Measurements from ENCODE around the gene ROBO4.

ROBO4 gene

DNA sequence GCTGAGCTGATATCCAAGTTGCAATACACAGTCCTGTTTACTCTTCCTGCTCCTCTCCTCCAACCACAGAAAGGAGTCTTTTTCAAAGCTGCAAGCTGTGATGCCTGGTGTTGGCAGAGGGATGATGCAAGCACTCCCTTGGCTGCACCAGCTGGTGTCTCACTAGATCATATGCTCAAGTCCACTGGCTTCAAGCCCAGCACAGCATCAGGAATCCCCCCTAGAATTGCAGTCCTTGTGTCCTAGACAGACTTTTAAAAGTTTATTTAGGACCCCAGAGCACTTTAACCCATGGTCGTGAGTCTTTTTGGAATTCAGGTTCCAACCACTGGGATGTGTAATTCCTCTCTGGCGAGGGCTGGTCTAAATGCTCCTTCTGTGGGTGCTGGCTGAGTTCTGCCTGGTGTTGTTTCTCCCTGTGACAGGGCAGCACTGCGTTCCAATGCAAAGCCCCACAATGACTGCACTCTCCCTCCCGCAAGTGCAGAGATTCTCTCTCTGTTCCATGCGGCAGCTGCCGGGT, 19.5 kb upstream of the ROBO4 start:
- DNase-seq, result no peak

DNA sequence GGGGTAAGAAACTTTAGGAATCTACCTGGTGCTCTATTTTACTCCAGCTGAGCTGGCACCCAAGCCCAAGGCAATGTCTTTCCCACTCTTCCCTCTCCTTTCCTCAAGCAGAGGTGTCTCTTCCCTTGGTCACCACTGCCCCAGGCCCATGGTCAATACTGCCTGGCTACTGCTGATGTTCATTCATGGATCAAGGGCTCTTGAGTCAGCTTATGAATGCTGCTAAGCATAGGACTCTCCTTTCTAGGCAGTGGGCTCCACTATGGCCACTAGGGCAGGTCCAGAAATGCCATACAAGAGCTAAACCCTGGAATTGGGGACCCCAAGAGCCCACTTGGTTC, 18.7 kb upstream of the ROBO4 start:
- no peak for DNase-seq

DNA sequence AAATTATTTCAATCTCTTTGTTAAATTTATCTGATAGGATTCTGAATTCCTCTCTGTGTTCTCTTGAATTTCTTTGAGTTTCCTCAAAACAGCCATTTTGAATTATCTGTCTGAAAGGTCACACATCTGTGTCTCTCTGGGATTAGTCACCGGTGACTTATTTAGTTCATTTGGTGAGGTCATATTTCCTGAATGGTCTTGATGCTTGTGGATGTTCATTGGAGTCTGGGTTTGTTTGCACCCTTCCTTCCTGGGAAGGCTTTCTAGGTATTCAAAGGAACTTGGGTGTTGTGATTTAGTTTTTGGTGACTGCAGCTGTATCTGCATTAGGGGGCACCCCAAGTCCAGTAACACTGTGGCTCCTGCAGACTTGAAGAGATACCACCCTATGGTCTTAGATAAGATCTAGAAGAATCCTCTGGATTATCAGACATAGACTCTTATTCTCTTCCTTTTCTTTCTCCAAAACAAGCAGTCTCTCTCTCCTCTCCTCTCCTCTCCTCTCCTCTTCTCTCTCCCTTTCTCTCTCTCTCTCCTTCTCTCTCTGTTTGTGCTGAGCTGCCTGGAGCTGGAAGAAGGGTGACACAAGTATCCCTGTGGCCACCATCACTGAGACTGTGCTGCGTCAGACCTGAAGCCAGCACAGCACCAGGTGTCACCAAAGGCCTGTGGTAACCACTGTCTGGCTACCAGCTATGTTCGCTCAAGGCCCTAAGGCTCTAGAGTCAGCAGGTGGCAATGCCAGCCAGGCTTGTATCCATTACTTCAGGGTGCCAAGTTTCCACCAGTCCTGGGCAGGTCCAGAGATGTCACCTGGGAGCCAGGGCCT, 18.1 kb upstream of the ROBO4 start:
- DNase-seq, result no peak

DNA sequence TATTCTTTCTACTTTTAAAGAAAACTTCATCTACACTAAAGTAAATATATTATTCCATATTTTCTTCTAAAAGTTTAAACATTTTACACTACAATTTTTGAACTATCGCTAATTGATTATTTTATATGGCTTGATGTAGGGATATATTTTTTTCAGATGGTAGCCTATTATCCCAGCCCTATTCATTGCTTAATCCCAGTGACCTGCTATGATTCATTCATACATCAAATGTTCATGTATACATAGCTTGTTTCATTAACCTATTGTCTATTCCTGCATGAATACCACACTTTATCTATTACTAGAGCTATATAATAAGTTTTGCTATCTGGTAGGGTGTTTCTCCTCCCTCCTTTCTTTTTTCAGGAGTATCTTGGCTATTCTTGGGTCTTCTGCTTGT, 5.0 kb upstream of the ROBO4 start:
- DNase-seq, result no peak

DNA sequence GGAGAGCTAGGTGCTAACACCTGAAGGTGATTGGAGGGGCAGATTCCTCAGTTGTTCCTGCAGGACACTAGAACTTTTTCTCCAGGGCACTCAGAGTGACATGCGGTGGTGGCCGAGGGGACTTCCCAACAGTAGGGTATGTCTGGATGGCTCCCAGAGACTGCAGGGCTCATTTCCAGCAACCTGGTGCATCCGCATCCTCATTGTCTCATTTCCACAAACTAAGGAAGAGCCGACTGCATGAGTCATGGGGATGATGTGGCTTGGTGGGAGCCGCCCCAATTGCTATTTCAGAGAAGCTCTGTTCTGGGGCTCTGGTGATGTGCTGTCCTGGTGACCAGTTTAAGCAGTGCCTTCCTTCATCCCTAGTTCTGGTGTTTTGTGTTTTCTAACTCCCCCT, 2.8 kb upstream of the ROBO4 start:
- no peak for DNase-seq

DNA sequence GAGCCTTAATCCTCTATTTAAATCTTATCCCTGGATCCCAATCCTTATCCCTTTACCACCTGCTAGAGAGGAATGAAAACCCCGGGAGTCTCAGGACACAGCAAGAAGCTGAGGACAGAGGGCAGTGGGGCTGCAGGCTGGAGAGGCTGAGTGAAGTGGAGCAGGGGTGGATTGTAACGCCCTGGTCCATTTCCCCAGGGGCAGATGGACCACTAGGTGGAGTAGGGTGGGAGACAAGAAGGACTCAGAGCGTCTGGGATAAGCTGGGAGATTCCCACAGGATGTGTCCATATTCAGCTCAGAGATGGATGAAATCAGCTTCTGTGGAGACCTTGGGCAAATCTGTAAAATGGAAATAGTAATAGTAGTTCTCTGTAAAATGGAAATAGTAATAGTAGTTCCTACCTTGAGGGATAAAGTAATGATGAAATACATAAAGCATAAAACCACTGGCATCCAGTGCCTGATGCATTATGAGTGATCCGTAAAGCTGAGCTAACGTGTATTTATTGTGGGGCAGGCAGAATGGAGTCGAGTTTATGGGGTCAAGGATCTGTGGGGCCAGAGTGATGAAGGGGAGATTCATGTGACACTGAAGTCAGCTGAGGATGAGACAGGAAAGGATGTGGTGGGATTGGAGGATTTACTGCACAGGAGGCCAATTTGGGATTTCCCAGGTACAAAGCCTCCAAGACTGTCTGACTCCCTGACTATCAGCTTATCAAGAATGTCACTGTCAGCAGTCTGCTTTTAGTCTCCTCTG, 1.9 kb upstream of the ROBO4 start:
- DNase-seq, result no peak

DNA sequence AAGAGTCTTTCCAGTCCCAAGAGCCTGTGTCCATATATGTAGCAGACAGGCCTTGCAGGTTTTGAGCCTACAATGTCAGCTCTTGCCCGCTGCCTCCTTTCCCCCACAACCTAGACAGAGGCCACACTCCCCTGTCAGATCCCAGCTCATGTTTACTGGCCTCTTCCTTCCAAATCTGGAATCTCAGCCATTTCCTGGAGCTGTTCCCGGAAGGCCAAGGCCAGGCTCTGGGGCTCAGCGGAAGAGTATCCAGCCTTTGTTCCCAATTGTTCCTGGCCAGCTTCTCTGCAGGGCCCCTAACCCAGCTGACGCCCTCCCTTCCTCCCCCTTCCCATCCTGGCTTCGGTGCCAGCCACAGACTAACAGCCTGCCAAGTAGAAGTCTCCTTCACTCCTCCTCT, 1.0 kb upstream of the ROBO4 start:
- no peak for DNase-seq

DNA sequence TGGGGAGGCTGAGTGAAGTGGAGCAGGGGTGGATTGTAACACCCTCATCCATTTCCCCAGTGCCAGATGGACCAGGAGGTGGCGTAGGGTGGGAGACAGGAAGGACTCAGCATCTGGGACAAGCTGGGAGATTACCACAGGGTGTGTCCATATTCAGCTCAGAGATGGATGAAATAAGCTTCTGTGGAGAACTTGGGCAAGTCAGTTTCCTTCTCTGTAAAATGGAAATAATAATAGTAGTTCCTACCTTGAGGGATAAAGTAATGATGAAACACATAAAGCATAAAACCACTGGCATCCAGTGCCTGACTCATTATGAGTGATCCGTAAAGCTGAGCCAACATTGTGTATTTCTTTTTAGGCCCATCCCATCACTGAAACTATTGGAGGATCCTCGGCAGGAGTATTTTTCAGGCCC, 607 bp upstream of the ROBO4 start:
- no peak for DNase-seq

DNA sequence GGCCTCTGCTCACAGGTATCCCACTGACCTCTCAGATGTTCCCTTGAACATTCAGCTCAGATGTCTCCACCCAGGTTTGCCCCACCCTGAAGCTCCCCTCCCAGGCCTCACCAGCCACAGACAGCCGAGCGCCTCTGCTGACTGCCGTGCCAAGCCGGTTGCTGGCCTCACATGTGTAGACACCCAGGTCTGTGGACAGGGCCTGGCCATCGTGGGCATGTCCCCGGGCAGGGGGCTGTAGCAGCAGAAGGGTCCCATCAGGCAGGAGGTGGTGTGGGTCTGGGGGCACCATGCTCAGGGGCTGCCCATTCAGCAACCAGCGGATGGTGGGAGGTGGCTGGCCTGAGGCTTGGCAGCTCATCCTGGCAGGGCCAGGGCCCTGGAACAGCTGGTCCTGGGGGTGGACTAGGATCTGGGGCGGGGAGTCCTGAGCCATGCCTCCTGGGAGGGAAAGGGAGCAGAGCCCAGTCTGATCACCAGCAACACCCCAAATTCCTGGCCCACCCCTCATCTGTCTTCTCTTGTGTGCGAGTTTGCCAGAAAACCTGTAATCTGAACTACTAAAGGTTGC, 759 bp downstream of the ROBO4 start:
- DNase-seq, result no peak

DNA sequence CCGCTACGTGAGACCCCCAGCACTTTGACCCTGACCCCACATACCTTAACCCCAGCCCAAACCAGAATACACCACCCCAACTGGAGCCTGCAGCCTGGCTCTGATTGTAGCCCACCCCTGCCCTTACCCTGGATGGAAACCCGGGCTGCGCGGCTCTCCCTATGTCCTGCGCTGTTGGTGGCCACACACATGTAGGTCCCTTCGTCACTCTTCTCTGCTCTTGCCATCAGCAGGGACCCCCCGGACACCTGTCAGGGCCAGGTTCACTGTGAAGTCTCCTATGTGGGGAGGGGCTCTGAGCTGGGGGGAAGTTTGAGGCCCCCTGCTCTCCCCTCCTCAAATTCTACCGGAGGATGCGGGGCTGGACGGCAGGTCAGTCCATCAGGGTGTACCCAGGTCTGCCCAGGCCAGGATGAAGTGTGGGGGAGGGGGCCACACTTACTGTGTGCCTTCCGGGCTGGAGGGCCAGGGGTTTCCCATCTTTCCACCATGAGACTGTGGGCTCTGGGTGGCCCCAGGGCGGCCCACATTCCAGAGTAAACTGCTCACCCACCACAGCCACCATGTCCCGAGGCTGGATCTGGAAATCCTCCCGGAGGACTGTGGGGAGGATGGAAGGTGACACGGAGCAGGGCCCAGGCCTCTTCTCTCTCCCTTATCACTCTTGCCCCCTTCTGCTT, 1.5 kb downstream of the ROBO4 start:
- no peak for DNase-seq

DNA sequence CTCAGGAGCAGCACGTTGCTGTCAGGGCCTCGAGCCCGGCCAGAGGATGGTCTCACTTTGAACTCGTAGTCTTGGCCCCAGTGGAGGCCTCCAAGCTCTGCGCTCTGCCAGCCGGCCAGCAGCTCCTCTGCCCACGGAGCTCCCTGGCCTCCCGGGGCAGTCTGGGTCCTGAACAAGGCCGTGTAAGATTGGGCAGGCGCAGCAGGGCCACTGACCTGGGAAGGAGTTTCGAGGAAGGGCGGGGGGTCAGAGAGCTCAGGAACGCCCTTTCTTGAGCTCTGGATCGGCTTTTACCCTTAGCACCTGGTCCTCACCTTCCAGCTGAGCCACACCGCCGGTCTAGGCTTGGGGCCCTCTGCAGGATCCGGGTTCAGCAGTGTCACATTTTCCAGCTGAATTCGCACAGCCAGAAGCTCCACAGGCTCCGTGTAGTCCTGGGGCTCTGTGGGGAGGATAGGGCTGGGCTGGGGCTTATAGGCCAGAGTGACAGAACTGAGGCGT, 2.1 kb downstream of the ROBO4 start:
- DNase-seq, result no peak

DNA sequence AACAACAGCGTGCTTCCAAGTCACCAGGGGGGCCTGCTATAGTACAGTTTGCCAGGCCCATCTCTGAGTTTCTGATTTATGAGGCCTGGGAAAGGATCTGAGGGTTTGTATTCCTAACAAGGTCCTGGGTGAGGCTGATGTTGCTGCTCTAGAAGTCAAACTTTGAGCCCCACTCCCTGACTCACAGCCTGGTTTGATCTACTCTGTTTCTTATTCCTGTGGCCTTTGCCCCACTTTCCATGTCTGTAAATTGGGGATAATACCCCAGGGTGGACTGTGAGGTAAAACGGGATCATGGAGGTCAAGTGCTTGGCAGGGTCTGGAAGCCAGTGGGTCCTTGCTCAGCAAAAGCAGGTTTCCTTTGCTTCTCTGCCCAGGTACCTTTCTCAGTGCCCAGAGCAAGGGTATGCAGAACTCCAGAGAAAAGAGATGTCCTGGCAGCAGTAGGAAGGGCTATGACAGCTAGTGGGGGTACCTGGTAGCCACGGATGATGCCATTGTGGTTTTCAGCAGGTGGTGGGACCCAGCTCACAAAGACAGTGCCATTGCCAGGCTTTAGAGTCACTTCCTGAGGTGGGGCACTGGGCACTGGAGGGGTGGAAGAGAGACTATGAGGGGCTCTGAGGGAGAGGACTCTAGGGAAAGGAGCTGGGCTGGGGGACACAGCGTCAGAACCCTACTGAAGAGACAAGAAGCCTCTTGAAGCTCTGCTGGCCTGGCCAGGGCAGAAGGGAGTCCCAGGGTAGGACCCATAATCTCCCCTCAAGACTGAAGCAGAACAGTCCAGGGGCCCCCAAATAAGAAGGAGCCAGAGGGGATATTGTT, 2.8 kb downstream of the ROBO4 start:
- no peak for DNase-seq

DNA sequence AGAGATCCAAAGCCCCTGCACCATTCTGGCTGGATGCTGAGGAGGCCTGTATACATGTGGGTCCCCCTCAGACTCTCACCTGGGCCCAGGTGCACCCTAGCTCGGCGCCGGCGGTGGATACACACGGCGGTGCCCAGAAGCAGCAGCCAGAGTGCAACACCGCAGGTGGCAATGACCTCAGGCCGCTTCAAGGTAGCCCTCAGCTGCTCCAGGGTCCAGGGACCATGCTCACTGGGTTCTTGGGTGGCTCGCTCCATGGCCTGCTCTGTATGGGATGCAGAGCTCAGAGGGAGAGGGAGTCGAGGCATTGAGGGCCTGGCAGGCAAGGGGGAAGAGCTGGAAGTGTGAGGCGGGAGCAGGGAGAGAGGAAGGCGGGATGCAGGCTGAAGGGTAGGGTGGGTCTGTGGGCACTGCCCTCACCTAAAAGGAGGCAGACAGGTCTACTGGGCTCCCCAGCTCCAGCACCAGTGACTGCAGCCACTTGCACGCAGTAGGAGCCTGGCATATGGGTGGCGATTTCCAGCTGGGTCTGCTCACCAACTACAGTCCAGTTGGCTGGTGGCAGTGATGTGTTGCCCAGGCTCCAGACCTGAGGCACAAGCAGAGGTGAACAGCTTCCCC, 3.8 kb downstream of the ROBO4 start:
- DNase-seq, result no peak

DNA sequence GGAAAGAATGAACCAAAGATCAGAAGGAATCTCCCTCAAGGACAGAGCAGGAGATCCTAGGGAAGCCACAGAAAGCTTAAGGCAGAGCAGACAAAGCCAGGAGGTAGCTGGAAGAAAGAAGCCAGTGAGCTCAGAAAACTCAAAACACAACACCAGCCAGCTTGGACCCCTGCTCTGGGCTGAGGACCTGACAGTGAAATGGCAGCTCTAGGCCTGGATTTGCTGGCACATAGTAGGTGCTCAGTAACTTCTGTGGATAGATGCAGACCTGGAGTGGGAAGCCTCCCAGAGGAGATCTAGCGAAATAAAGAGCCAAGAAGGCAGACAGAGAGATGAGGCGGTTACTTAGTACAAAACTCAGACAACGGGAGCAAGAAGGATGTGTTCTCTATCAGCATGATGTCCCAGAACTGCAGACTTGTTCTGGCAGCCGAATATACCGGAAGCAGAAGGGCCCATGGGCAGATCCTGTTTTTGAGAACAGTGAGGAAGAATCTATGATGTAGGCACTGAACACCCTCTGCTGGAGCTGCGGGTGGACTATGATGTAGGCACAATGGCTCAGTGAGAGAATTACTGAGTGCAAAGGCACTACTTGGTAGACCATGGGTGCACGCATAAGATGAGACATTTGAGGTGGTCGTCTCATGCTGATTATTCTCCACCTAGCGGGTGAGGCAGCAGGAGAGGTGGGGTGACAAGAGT, 4.8 kb downstream of the ROBO4 start:
- DNase-seq, result no peak

DNA sequence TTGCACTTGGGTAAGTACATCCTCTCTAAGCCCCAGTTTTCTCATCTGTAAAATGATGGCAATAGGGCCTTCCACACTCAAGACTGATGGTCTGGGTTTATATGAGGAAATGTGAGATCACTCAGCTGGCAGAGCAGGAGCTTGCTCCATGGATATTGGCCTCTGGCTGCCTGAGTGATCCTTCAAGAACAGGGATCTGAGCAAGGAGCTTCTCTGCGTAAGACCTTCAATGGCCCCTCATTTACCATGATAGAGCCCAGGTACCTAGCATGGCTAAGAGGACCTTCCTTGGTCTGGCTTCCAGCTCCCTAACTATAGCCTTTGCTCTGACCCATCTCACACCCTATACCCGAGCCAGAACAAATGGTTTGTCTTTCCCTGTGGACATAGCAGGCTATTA, 5.5 kb downstream of the ROBO4 start:
- DNase-seq, result no peak

DNA sequence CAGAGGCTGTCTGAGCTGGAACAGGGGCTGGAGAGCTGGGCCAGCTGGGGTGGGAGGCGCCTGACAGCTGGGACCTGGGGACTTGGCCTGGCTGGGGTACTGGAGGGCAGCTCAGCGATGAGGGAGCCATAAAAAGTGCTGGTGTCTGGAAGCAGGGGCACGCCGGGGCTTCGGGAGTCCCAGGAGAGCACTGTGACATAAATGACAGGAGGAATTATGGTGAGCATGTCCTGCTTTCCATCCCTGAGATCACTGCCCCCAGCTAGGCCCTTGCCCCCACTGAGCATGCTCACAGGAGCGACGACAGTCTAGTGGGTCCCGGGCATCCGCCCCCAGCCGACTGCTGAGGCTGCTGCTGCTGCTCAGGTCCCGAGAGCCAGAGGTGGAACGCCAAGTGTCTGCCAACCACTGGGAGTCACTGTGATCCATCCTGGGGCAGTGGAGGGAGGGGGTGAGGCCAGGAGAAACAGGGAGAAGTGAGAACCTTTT, 6.2 kb downstream of the ROBO4 start:
- DNase-seq, result no peak

DNA sequence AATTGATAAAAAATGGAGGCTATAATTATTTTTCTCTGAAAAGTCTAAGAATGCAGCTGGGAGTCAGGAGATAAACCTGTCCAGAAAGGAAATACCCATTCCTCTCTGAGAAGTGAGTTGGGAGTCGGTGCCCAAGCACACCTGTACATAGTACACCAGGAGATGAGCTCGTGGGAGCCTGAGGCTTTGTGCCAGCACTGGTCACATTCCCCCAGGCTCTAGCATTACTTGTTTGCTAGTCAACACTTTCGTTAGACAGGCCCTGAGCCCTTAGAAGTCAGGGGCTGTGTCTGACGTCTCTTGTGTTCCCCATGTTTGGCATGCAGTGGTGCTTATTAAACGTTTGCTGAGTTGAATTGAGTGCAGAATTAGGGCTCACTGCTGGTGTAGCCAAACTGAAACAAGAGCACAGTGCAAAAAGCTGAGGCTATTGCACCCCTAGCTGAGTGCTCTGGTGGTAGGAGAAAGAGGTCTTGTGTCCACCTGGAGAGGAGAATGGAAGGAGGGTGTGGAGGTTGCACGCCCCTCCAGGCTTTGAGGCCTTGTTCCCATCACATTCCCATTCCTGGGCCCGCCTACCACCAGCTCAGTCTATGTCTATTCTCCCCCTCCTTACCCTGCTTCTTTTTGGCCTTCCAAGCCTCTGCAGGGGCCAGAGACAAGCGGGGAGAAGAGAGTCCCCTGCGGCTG, 6.8 kb downstream of the ROBO4 start:
- no peak for DNase-seq

DNA sequence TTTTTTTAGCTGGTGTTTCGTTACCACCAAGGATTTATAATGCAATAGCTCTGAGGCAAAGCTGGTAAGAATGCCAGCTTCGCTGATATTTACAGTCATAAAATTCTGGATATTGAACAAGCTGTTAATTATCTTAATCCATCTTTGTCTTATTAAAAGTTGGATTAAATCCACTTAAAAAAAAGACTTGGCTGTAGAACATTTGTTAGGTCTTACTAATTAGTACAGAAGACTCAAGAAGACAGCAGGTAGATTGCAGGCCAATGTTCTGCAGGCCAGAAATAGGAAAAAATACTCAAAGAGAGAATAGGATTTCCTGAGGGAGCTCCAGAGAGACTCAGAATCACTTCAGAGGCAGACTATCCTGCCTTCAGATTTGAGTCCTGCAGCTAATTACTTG, 7.5 kb downstream of the ROBO4 start:
- DNase-seq, result no peak

DNA sequence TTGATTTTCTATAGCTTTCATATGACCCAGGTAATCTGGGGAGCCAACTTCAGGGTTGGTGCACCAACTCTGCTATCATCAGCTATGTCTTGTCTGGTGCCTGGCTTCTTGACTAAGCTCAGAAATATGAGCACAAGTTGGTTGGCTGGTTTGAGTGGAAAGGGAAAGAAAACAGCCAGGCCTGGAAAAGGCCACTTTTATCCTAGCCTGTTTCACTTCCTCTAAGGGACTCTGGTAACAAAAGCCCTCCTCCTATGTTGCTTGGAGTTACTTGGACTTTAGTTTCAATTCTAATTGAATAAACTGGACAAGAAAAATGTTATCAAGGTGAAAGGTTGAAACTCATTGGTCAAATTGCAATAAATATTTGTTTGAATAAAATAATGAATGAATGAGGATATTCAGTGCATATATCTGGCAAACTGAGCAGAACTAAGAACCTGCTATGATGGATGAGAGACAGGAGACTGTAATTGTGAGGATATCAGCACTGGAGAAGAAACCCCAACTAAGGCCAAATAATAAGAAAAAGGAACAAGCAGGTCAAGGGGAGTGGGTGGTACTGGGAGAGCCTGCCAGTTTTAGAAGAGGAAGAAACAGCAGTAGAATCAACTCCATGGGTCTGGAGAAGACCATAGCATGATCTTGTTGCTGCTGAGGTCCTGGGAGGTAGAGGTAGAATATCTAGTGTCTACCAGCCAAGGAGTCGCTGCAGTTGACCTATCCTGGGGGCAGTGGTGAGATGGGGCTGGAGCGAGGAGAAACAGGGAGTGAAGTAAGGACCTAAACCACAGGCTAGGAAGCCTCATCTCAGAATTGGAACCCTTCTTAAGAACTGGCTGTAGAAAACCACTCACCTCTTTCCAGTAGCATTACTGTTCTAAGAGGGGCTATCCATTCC, 8.2 kb downstream of the ROBO4 start:
- DNase-seq, result no peak
